Stomach (tissue), 4 donors: ENCODE results near the gene DHRSX.

Experiments used
- POLR2AphosphoS5 ChIP-seq, 3 donors: sonication (generic); formaldehyde crosslinking; IDR thresholded peaks; one replicate each; pipeline ENCODE4 v1.6.1; 2016; ENCODE audit warnings: antibody characterized with exemption in 3 of 3
- TF ChIP-seq, protein P1 (sequence below), 7 experiments: fragments of 450-650 bp in 4 of 7; fragments of 200-600 bp in 3 of 7; sonication (generic) in 3 of 7; IDR thresholded peaks; one replicate each; pipeline ENCODE4 v1.5.1; 2016 to 2019; ENCODE audit warnings: antibody characterized with exemption in 7 of 7, control low read depth in 2 of 7, mild to moderate bottlenecking in 1 of 7

- TF ChIP-seq, protein P1, sequence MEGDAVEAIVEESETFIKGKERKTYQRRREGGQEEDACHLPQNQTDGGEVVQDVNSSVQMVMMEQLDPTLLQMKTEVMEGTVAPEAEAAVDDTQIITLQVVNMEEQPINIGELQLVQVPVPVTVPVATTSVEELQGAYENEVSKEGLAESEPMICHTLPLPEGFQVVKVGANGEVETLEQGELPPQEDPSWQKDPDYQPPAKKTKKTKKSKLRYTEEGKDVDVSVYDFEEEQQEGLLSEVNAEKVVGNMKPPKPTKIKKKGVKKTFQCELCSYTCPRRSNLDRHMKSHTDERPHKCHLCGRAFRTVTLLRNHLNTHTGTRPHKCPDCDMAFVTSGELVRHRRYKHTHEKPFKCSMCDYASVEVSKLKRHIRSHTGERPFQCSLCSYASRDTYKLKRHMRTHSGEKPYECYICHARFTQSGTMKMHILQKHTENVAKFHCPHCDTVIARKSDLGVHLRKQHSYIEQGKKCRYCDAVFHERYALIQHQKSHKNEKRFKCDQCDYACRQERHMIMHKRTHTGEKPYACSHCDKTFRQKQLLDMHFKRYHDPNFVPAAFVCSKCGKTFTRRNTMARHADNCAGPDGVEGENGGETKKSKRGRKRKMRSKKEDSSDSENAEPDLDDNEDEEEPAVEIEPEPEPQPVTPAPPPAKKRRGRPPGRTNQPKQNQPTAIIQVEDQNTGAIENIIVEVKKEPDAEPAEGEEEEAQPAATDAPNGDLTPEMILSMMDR (IDR thresholded peaks at IDR 0.05) = no peak
- no peak for TF ChIP-seq POLR2AphosphoS5 (IDR thresholded peaks at IDR 0.05)
Observed at GRCh38 chrX:2317527-2318055, 183.2 kb downstream of the DHRSX start.
